ENCODE results near the gene TIGAR. TPM values are rescaled to one million over a fixed set of nuclear protein-coding genes. Genes with fewer than 3 reads are reported as not detected.

The TIGAR gene
- total and polyA plus RNA-seq, 2 donors (not counting 3 experiments of a cell fraction or from before 2014, with no cell fraction given): 5.6 to 31.2 TPM

- no peak overlapping the region for H3K4me3 ChIP-seq (replicated peaks in 1 of 3; ENCODE audit: insufficient read depth in 1 of 3, low read depth in 1 of 3, low read length in 3 of 3)
- POLR2A ChIA-PET: no interaction called here
- TF ChIP-seq GATA2 (IDR thresholded peaks at IDR 0.05; ENCODE audit: insufficient read depth, insufficient read length, low read depth, low read length) (no peak), POLR2A (IDR thresholded peaks at IDR 0.05; ENCODE audit: low read depth, low read length) (no peak), MAX (IDR thresholded peaks at IDR 0.05; ENCODE audit: insufficient read depth, insufficient read length) (no peak), POLR2AphosphoS5 (IDR thresholded peaks at IDR 0.05; ENCODE audit: insufficient read depth, low read depth, low read length) (no peak), CTCF (IDR thresholded peaks at IDR 0.05; ENCODE audit: extremely low read depth in 1 of 2, insufficient read depth in 1 of 2, low read depth in 1 of 2, low read length in 2 of 2) (no peak), EZH2 (IDR thresholded peaks at IDR 0.05; ENCODE audit: borderline replicate concordance, low read depth, low read length, severe bottlenecking) (no peak), FOS (IDR thresholded peaks at IDR 0.05; ENCODE audit: borderline replicate concordance, insufficient read depth, low read length) (no peak), MYC (IDR thresholded peaks at IDR 0.05; ENCODE audit: low read depth, low read length) (no peak), JUN (IDR thresholded peaks at IDR 0.05; ENCODE audit: borderline replicate concordance, insufficient read depth, insufficient read length, low read depth) (no peak)
- no peak overlapping the region for H3K4me2 ChIP-seq (ENCODE audit: insufficient read depth, low read length)
- no peaks in the 10 kb centered on the region for H3K36me3 ChIP-seq (ENCODE audit: control insufficient read depth in 2 of 2, extremely low read depth in 1 of 2, insufficient read depth in 2 of 2, low read length in 2 of 2)
- no peak overlapping the region for H3K27ac ChIP-seq (ENCODE audit: insufficient read depth, low read depth, low read length)
- H3K79me2 ChIP-seq (ENCODE audit: control insufficient read depth, insufficient read depth, low read length): no peaks in the 10 kb centered on the region
- dilution Hi-C loops (cut with MboI; ENCODE audit: extremely low pct_ligation_motif_present, low sequenced_read_pairs) (no loop called here), intact Hi-C loops (cut with micrococcal nuclease) (no loop called here)
- DNase-seq (ENCODE audit: low read depth, low spot score) (no peak), FAIRE-seq (no peak)
- H3K9me3 ChIP-seq (replicated peaks; ENCODE audit: control insufficient read depth, insufficient read depth, low read length): no peaks in the 10 kb centered on the region
- H3K9me1 ChIP-seq (replicated peaks; ENCODE audit: control insufficient read depth, extremely low read depth, insufficient read depth, low read length): no peaks in the 10 kb centered on the region
- no peaks in the 10 kb centered on the region for H3K27me3 ChIP-seq (ENCODE audit: control insufficient read depth in 2 of 2, insufficient read depth in 2 of 2, low read length in 2 of 2)
- H3K9ac ChIP-seq (replicated peaks; ENCODE audit: extremely low read depth, insufficient read depth, low read length): no peak overlapping the region
- H4K20me1 ChIP-seq (replicated peaks; ENCODE audit: control insufficient read depth, extremely low read depth, insufficient read depth, low read length): no peaks in the 10 kb centered on the region
- no peak overlapping the region for H2AFZ ChIP-seq (ENCODE audit: low read depth, low read length)
- CTCF ChIA-PET: interaction anchor here (3.1 kb wide), 1 partner anchor 17 kb away, joined by 16 read pairs; no protein-coding TSS in a partner anchor
- no peaks in the 10 kb centered on the region for H3K4me1 ChIP-seq (ENCODE audit: control insufficient read depth, extremely low read depth, insufficient read depth, low read length)
- BruUV-seq (replicated peaks): no TSS peak
Observed at GRCh38 chr12:4293966-4294505, 27.0 kb upstream of the TIGAR start.
